ENCODE results near the gene SDHA.

Gene SDHA

DNA sequence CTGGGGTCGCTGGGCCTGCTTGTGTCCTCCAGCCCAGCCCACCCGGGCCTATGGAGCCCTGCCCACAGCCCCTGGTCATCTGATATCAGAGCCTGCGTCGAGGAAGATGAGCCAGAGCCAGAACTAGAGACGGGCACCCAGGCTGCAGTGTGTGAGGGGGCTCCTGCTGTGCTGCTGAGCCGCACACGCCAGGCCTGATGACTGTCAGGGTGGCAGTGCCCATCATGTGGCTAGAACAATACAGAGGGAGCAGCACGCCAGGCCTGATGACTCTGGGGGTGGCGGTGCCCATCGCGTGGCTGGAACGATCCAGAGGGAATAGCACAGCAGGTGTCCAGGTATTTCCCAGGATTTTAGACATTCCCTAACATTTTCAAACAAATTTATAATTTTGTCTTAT, 36.0 kb upstream of the SDHA start:
- H3K4me3 ChIP-seq (ENCODE audit: low read depth, low read length) = no peak overlapping the region
- no peaks in the 10 kb centered on the region for H3K36me3 ChIP-seq (ENCODE audit: control insufficient read depth in 2 of 2, insufficient read depth in 1 of 2, low read length in 2 of 2)
- TF ChIP-seq SP3 (tag by site-specific recombination; IDR thresholded peaks at IDR 0.05) = no peak
- TF ChIP-seq, protein P1, sequence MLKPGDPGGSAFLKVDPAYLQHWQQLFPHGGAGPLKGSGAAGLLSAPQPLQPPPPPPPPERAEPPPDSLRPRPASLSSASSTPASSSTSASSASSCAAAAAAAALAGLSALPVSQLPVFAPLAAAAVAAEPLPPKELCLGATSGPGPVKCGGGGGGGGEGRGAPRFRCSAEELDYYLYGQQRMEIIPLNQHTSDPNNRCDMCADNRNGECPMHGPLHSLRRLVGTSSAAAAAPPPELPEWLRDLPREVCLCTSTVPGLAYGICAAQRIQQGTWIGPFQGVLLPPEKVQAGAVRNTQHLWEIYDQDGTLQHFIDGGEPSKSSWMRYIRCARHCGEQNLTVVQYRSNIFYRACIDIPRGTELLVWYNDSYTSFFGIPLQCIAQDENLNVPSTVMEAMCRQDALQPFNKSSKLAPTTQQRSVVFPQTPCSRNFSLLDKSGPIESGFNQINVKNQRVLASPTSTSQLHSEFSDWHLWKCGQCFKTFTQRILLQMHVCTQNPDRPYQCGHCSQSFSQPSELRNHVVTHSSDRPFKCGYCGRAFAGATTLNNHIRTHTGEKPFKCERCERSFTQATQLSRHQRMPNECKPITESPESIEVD (tag by site-specific recombination; IDR thresholded peaks at IDR 0.05) = no peak
- TF ChIP-seq ZNF596 (tag by site-specific recombination; IDR thresholded peaks at IDR 0.05) = no peak
- TF ChIP-seq, protein P2, sequence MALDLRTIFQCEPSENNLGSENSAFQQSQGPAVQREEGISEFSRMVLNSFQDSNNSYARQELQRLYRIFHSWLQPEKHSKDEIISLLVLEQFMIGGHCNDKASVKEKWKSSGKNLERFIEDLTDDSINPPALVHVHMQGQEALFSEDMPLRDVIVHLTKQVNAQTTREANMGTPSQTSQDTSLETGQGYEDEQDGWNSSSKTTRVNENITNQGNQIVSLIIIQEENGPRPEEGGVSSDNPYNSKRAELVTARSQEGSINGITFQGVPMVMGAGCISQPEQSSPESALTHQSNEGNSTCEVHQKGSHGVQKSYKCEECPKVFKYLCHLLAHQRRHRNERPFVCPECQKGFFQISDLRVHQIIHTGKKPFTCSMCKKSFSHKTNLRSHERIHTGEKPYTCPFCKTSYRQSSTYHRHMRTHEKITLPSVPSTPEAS (tag by site-specific recombination; IDR thresholded peaks at IDR 0.05) = no peak
- TF ChIP-seq KLF8 (tag by site-specific recombination; IDR thresholded peaks at IDR 0.05) = no peak
- no peak for TF ChIP-seq ZFP37 (tag by site-specific recombination; IDR thresholded peaks at IDR 0.05)
- TF ChIP-seq SP2 (tag by site-specific recombination; IDR thresholded peaks at IDR 0.05) = no peak
- no peak for TF ChIP-seq SALL2 (tag by site-specific recombination; IDR thresholded peaks at IDR 0.05; ENCODE audit: borderline replicate concordance)
- TF ChIP-seq RBAK (tag by site-specific recombination; IDR thresholded peaks at IDR 0.05) = no peak
- no peak for TF ChIP-seq YY2 (tag by site-specific recombination; IDR thresholded peaks at IDR 0.05)
- TF ChIP-seq ZNF626 (tag by site-specific recombination; IDR thresholded peaks at IDR 0.05) = no peak
- TF ChIP-seq, protein P3, sequence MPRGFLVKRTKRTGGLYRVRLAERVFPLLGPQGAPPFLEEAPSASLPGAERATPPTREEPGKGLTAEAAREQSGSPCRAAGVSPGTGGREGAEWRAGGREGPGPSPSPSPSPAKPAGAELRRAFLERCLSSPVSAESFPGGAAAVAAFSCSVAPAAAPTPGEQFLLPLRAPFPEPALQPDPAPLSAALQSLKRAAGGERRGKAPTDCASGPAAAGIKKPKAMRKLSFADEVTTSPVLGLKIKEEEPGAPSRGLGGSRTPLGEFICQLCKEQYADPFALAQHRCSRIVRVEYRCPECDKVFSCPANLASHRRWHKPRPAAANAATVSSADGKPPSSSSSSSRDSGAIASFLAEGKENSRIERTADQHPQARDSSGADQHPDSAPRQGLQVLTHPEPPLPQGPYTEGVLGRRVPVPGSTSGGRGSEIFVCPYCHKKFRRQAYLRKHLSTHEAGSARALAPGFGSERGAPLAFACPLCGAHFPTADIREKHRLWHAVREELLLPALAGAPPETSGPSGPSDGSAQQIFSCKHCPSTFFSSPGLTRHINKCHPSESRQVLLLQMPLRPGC (tag by site-specific recombination; IDR thresholded peaks at IDR 0.05) = no peak
- TF ChIP-seq, protein P4, sequence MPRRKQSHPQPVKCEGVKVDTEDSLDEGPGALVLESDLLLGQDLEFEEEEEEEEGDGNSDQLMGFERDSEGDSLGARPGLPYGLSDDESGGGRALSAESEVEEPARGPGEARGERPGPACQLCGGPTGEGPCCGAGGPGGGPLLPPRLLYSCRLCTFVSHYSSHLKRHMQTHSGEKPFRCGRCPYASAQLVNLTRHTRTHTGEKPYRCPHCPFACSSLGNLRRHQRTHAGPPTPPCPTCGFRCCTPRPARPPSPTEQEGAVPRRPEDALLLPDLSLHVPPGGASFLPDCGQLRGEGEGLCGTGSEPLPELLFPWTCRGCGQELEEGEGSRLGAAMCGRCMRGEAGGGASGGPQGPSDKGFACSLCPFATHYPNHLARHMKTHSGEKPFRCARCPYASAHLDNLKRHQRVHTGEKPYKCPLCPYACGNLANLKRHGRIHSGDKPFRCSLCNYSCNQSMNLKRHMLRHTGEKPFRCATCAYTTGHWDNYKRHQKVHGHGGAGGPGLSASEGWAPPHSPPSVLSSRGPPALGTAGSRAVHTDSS (tag by site-specific recombination; IDR thresholded peaks at IDR 0.05) = no peak
- TF ChIP-seq ZNF433 (tag by site-specific recombination; IDR thresholded peaks at IDR 0.05; ENCODE audit: low read depth) = no peak
- H3K4me1 ChIP-seq (ENCODE audit: control insufficient read depth, insufficient read depth, low read length) = peaks cover 5% of the 10 kb centered on the region
- no peak overlapping the region for H3K27ac ChIP-seq (ENCODE audit: extremely low read depth, low read depth, low read length)
- no peaks in the 10 kb centered on the region for H3K9me3 ChIP-seq (ENCODE audit: control insufficient read depth, insufficient read depth, low read depth, low read length)
- POLR2A ChIA-PET = no interaction called here
- CTCF ChIA-PET = no interaction called here

DNA sequence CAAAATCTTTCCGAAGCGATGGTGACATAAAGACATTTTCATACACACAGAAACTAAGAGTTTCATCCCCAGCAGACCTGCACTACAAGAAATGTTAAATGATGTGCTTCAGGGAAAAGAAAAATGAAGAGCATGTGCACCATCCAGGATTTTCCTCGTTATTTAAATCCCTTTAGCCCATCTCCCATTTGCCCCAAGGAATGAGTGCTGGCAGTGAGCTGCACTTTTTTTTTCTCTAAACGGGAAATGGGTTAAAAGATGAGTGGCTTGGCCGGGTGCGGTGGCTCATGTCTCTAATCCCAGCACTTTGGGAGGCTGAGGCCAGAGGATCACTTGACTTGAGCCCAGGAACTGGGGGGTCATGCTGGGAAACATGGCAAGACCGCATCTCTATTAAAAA, 33.6 kb upstream of the SDHA start:
- Histone ChIP-seq H3K9me3 (ENCODE audit: control insufficient read depth, insufficient read depth, low read depth, low read length) (no peaks in the 10 kb centered on the region), H3K27ac (ENCODE audit: extremely low read depth, low read depth, low read length) (no peak overlapping the region), H3K4me3 (ENCODE audit: low read depth, low read length) (no peak overlapping the region), H3K36me3 (ENCODE audit: control insufficient read depth in 2 of 2, insufficient read depth in 1 of 2, low read length in 2 of 2) (no peaks in the 10 kb centered on the region), H3K4me1 (ENCODE audit: control insufficient read depth, insufficient read depth, low read length) (peaks cover 9% of the 10 kb centered on the region)
- ChIA-PET POLR2A (no interaction called here), CTCF (no interaction called here)
- TF ChIP-seq GLIS2 (tag by site-specific recombination; IDR thresholded peaks at IDR 0.05) = no peak
- TF ChIP-seq ZNF391 (tag by site-specific recombination; IDR thresholded peaks at IDR 0.05; ENCODE audit: borderline replicate concordance, low read depth) = no peak
- TF ChIP-seq, protein P5, sequence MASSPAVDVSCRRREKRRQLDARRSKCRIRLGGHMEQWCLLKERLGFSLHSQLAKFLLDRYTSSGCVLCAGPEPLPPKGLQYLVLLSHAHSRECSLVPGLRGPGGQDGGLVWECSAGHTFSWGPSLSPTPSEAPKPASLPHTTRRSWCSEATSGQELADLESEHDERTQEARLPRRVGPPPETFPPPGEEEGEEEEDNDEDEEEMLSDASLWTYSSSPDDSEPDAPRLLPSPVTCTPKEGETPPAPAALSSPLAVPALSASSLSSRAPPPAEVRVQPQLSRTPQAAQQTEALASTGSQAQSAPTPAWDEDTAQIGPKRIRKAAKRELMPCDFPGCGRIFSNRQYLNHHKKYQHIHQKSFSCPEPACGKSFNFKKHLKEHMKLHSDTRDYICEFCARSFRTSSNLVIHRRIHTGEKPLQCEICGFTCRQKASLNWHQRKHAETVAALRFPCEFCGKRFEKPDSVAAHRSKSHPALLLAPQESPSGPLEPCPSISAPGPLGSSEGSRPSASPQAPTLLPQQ (tag by site-specific recombination; IDR thresholded peaks at IDR 0.05) = no peak
- no peak for TF ChIP-seq ZNF214 (tag by site-specific recombination; IDR thresholded peaks at IDR 0.05; ENCODE audit: borderline replicate concordance)
- TF ChIP-seq YY1 (tag by site-specific recombination; IDR thresholded peaks at IDR 0.05) = no peak
